HG02943 (cell line): ENCODE results near the gene SETX.
A peak's percentile ranks its signal among the peaks of the same experiment; 100 is the strongest.
"Not testable (repeated sequence)": the region's sequence is repeated elsewhere in the genome, so short reads cannot be mapped to it uniquely, and the experiment has no call there.

Experiments used
- ATAC-seq: cut with Tn5 transposase; IDR thresholded peaks from one replicate; pipeline ENCODE4 v1.9.1; 2021; ENCODE audit warnings: mild to moderate bottlenecking, low read depth, moderate library complexity; ENCODE audit not compliant: unreplicated experiment

The SETX gene, protein sequence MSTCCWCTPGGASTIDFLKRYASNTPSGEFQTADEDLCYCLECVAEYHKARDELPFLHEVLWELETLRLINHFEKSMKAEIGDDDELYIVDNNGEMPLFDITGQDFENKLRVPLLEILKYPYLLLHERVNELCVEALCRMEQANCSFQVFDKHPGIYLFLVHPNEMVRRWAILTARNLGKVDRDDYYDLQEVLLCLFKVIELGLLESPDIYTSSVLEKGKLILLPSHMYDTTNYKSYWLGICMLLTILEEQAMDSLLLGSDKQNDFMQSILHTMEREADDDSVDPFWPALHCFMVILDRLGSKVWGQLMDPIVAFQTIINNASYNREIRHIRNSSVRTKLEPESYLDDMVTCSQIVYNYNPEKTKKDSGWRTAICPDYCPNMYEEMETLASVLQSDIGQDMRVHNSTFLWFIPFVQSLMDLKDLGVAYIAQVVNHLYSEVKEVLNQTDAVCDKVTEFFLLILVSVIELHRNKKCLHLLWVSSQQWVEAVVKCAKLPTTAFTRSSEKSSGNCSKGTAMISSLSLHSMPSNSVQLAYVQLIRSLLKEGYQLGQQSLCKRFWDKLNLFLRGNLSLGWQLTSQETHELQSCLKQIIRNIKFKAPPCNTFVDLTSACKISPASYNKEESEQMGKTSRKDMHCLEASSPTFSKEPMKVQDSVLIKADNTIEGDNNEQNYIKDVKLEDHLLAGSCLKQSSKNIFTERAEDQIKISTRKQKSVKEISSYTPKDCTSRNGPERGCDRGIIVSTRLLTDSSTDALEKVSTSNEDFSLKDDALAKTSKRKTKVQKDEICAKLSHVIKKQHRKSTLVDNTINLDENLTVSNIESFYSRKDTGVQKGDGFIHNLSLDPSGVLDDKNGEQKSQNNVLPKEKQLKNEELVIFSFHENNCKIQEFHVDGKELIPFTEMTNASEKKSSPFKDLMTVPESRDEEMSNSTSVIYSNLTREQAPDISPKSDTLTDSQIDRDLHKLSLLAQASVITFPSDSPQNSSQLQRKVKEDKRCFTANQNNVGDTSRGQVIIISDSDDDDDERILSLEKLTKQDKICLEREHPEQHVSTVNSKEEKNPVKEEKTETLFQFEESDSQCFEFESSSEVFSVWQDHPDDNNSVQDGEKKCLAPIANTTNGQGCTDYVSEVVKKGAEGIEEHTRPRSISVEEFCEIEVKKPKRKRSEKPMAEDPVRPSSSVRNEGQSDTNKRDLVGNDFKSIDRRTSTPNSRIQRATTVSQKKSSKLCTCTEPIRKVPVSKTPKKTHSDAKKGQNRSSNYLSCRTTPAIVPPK (N-terminal part only)

DNA sequence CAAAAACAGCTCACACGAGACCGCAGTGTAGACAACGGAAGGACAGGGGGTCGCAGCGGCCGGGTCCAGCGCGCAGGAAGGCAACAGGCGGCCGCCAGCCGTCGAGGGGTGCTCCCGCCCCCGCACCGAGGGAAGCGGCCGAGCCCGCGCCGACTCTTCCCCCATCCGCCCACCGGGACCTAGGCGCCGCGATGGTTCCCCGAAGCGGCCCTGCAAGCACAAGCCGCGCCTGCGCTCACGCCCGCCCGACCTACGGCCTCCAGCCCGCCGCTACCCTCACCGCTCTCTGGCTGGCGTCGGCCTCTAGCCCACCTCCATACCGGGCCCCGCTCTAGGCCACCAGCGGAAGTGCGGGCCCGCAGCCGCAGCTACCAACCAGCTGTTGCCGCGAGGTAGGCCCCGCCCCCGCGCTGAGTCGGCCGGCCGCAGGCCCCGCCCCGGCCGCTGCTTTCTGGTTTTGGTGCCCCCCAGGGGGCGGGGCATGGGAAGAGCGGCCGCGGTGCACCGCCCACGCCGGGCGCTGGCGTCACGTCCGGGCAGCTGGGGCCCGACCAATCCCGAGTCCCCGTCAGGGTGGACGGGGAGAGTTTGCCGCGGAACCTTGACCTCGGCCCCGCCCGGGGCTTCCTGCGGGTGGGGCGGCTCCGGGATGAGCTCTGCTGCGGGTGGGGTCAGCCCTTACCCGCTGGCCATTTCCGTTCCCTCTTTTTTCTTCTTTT, at the start of gene SETX:
TSS of gene SETX (minus strand) at position 350 of the 719 bp plus-strand sequence. CDS start 5,558 bp downstream, outside the sequence.
- peak; percentile 77 for ATAC-seq

DNA sequence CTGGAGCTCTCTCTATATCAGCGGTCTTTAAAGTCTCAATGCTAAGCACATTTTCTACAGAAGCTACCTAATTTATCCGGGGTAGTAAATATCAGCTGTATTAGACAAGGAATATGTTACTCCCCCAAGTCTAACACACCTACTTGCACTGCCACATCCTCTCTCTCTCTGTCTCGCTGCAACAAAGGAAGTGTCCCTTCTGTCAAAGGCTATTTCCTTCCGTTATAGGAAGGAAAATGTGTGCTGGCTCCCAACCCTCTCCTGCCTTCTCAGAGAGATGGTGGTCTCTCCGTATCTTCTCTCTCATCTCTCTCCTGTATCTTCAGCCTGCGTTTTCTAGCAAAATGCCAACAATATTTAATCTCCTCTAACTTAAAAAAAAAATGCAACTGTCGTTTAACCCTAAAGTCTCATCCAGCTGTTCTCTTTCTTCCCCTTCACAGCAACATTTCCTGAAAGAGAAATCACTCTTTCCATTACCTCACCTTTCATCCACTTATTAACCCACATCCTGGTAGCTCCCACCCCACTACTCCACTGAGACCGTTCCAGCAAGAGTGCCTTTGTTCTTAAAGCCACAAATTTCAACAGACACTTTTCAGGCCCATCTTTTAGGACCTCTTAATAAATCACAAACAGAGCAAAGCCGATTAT, 49.6 kb upstream of the SETX start:
- no peak for ATAC-seq

DNA sequence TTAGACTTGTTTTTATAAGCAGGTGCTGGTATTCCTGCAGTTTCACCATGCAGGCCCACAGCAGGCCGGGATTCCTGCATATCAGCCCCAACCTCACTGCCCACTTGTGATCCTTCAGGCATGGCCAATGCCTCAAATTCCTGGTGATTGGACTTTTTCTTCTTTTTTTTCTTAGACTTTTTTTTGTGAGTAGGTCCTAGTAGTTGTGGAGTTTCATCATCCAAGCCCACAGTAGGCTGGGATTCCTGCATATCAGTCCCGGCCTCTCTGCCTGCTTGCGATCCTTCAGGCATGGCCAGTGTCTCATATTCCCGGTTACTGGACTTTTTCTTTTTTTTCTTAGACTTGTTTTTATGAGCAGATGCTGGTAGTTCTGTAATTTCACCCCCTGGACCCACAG, 47.0 kb upstream of the SETX start:
- ATAC-seq, result no peak

DNA sequence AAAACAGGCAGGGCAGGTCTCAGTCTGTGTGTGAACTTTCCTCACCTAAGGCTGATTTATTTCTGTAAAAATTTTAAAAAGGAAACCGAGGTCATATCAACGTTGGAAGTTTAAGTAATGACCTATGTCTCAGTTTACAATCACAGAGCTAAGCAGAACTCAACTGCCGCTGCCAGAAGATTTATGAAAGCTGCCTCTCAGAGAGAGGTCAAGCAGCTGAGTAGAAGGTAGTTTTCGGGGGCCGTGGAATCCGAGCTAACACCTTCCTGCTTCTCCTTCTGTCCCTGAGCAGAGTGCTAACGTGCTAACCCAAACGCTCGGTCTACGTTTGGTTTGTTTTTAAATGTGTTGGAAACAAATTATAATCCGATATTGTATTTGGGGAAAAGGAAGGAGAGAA, 40.8 kb upstream of the SETX start:
- no peak for ATAC-seq

DNA sequence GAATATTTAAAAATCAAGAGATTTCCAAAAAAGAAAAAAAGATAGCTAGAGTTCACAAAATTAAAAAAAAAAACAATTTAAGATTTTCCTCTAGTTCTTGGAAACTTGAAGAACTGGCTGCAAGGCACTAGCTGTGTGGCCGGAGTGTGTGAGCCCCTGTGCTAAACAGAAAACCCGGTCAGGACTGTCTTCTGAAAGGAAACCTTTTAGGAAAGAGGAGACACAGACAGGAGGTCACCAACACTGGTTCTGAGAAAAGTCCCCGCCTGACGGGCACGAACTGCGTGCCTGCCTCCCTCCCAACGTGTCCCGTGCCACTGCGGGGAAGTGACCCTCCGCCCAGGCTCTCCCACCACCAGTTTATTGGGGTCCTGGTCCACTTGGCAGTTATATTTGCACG, 36.7 kb upstream of the SETX start:
- no peak for ATAC-seq

DNA sequence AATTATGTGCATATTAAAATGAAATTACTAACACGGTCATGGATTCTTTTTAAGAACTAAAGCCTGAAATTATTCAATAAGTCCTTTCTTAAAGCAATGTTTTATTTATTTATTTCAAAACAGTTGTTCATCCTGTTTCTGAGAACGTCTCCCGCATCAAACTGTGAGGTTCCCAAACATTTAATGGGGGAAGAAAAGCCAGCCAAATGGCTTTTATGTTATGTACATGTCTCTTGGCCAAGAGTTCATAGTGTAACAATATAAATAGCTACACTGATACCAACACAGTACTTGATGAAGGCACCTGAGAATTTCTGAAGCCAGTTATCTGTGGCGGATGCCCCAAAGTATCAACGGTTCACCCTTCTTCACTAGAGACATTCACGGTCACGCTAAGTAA, 36.2 kb upstream of the SETX start:
- ATAC-seq, result no peak

DNA sequence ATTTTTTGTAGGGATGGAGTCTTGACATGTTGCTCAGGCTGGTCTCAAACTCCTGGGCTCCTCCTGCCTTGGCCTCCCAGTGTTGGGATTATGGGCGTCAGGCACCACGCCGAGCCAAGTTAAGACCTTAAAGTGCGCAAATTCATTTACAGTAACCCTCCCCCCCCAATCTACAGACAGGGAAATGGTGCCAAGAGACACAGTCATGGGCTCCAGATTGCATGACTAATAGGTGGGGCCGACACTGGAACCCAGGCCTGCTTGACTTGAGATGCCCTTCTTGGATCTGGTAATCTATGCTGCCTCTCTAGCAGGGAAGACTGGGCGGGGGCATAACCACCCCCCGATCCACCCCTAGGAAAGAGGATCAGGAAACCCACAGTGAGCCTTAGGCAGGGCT, 32.3 kb upstream of the SETX start:
- no peak for ATAC-seq

DNA sequence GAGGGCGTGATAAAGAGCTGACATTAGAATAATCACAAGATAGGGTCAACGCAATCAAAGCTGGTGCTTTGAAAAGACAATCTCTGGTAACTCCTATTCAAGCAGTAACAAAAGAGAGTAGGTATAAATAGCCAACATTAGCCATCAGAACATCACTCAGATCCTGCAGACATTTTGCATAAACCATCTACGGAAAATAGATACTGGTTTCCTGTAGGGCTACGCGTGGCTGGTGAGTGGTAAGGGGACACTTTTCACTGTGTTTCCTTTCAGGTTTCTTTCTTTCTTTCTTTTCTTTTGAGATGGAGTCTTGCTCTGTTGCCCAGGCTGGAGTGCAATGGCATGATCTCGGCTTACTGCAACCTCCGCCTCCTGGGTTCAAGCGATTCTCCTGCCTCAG, 29.6 kb upstream of the SETX start:
- no peak for ATAC-seq

DNA sequence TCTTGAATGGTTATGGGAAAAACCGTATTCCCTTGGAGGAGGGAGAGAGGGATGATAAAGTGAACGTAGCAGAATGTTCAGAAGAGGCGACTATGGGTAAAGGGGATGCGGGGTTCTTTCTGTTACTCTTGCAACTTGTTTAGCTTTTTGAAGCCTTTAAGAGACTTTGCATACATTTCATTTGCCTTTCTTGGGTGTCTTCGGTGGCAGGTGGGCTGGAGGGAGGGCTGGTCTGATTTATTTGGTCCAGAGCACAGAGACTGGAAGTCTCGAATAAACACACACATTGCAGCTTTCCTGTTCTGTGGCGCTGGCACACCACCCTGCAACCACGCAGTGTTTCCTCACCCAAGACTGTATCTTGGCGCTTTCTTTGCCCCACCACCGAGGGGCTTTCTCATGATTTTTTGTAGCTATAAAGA, 28.7 kb upstream of the SETX start:
- no peak for ATAC-seq

DNA sequence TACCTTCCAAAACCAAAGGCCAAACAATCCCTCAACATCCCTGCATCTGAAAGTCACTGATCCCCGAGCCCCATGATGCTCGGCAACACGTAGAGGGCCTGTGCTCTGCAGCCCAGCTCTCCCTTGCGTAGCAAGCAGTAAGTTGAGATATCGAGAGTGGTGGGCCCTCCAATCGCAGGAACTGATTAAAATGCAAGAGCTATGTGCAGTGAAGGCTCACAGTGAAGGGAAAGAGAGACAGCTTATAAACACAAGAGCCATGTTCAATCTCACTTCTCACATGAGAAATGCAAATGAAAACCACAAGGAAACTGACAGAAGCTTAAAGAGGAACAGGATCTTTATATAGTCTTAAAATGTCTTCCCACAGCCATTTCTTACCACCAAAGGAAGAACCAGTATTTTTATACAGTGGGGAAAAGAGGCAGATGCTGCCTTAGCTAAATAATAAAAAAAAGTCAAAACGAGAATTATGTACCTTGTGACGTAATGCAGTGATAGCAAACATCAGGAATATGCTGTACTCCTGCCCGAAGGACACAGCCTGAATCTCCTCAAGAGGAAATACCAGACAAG, 27.3 kb upstream of the SETX start:
- peak; percentile 58 for ATAC-seq

DNA sequence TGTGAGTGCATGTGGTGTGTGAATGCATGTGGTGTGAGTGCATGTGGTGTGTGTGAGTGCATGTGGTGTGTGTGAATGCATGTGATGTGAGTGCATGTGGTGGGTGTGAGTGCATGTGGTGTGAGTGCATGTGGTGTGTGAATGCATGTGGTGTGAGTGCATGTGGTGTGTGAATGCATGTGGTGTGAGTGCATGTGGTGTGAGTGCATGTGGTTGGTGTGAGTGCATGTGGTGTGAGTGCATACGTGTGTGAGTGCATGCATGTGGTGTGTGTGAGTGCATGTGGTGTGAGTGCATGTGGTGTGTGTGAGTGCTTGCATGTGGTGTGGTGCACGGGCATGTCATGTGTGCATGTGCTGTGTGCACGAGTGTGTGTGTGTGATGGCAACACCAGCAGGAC, 23.6 kb upstream of the SETX start:
- ATAC-seq, result not testable (repeated sequence)

DNA sequence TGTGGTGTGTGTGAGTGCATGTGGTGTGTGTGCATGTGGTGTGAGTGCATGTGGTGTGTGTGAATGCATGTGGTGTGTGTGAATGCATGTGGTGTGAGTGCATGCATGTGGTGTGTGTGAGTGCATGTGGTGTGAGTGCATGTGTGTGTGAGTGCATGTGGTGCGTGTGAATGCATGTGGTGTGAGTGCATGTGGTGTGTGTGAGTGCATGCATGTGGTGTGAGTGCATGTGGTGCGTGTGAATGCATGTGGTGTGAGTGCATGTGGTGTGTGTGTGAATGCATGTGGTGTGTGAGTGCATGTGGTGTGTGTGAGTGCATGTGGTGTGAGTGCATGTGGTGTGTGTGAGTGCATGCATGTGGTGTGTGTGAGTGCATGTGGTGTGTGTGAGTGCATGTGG, 23.0 kb upstream of the SETX start:
- not testable (repeated sequence) for ATAC-seq

DNA sequence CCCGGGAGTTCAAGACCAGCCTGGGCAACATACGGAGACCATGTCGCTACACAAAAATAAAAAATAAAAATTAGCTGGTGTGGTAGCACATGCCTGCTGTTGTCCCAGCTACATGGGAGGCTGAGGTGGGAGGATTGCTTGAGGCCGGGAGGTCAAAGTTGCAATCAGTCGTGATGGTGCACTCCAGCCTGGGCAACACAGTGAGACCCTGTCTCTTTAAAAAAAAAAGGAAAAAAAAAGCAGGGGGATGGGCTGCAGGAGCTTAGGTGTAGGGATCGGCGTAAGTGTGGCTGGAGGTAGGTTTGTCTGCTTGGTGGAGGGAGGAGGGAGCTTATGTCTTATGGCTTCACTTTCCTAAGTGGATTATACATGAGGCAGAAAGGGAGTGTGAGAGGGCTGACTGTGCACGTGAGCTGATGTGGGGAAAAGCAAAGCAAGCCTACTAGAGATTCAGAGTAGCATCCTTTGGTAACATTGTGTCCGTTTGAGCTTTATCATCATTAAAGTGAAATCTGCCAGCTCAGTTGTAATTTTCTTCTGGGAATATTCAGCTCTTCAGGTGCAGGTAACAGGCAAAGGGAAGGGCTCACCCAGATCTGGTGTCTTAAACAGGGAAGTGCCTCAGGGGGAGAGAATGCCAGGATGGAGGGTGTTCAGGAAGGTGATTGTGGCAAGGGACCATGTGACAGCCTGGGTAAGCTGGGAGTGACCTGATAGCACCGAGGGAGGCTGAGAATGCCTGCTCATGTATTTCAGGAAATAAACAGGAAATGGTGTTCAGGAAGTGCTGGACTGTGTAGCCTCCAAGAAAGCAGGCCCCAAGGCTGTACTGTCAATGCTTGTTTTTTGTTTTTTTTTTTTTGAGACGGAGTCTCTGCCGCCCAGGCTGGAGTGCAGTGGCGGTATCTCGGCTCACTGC, 17.6 kb upstream of the SETX start:
- ATAC-seq, result no peak

DNA sequence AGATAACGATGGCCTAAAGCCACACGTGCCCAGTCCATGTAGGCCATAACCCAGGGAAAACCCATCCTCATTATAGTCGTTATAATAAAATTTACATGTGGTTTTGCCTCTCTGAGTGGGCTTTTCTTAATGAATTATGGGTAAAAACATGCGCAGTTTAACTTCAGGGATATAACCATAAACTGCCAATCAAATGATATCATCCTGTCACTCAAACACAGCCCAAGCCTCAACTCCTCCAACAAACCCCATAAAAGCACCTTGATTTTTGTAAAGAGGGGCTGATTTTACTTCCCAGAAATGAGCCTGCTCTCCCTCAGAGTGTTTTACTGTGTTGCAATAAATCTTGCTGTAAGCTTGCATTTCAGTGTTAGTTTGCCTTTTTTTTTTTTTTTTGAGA, 15.8 kb upstream of the SETX start:
- ATAC-seq, result no peak

DNA sequence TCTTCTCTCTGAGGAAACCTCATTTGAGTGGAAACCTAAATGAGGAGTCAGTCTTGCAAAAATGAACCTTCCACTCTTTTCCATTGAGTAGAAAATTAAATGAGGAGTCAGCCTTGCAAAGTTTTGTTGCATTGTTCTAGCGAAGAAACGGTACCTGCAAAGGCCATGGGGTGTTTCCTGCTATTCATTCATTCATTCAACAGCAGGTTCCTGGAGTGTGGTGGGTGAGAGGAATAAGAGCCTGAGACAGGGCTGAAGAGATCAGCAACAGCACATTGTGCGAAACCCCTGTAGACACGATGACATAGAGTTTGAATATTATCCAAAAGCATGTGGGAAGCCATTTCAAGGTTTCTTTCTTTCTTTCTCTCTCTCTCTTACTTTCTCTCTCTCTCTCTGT, 14.6 kb upstream of the SETX start:
- no peak for ATAC-seq

DNA sequence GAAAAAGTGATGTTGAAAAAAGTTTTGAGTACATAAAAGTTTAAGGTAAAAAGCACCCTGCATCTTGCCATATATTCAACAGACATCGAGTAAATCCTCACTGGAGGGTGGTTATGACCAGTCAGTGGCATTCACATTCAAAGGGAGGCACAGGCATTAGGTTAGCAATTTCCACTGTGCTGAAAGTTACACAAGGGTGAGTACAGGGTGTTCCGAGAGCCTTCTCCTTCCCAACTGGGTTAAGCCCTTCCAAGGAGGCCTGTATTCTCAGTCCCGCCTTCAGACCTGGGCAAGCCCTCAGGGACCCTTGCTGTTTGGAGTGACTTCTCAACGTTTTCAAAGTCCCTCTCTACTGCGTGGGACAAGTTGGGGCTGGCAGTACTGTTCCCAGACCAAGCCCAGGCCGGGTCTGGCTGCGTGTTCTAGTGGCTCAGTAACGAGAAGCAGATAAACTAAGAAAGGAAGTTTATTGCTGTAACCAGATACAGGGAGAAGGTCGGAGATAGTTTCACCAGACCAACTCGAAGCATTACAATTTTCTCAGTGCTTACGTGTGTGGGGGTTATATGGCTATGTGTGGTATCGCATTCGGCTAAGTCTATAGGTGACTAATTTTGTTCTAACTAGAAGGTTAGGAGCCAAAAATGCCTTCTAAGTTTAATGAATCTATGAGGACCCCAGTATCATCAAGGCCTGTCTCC, 13.0 kb upstream of the SETX start:
- ATAC-seq, result no peak

DNA sequence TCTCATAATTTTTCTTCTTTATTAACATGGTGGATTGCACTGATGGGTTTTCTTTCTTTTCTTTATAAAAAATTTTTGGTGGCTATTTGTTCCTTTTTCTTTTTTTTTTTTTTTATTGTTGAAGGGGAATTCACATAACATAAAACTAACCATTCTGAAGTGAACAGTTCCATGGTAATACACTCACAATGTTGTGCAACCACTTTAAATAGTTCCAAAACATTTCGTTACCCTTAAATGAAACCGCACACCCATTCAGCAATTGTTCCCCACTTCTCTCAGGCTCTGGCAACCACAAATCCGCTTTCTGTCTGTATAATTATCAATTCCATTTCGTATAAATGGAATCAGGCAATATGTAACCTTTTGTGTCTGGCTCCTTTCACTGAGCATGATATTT, 11.7 kb upstream of the SETX start:
- no peak for ATAC-seq

DNA sequence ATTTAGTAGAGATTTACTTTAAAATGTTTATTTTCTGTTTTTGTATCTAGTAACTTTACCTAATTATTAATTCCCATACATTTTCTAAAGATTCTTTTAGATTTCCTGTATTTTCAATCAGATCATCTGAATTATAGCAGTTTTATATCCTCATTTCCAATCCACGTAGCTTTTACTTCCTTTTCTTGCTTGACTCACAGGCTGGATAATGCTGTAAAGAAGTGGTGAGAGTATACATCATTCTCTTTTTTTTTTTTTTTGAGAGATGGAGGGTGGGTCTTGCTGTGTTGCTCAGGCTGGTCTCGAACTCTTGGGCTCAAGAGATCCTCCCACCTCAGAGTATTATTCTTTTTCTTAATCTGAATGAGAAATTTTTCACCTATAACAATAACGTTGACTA, 11.2 kb upstream of the SETX start:
- ATAC-seq, result no peak
